CD4-positive, alpha-beta T cell (primary cell): Measurements from ENCODE around the gene INO80. TPM values are rescaled to one million over a fixed set of nuclear protein-coding genes. Genes with fewer than 3 reads are reported as not detected.

Experiments used
- ATAC-seq: fragments of 200-7000 bp; cut with Tn5 transposase; one replicate; pipeline ENCODE4 v1.10.0; 2022; ENCODE audit warnings: mild to moderate bottlenecking; ENCODE audit not compliant: poor library complexity
- CTCF ChIA-PET: fragments of 350-600 bp; sonication (Branson Sonifier 250); formaldehyde crosslinking; loops from one replicate; lab custom pipeline; 2021; ENCODE audit warnings: antibody characterized with exemption, inconsistent platforms; lab: Charles Lee
- POLR2A ChIA-PET: fragments of 350-600 bp; sonication (Branson Sonifier 250); formaldehyde crosslinking; loops from one replicate; lab custom pipeline; 2021; ENCODE audit warnings: antibody characterized with exemption, inconsistent platforms; lab: Charles Lee
- DNase-seq, 14 experiments: peaks; one replicate each; pipeline ENCODE4 v3.0.0-alpha.2; 2013 to 2020; ENCODE audit warnings: mixed read lengths in 2 of 14
- H3K27ac ChIP-seq, 2 donors: one replicate each; pipeline versions ENCODE4 v1.5.1 to v1.7.0; 2013; ENCODE audit warnings: low read length in 2 of 2, low read depth in 1 of 2, mild to moderate bottlenecking in 1 of 2
- H3K27me3 ChIP-seq, 2 experiments: 1 replicate in 1 of 2; 2 replicates in 1 of 2; pipeline versions ENCODE4 v1.6.1 to v1.7.0; 2013; ENCODE audit warnings: low read length in 2 of 2, control low read depth in 1 of 2, mild to moderate bottlenecking in 1 of 2, moderate library complexity in 1 of 2; ENCODE audit not compliant: insufficient read depth in 2 of 2, control insufficient read depth in 1 of 2
- H3K36me3 ChIP-seq: one replicate; pipeline ENCODE4 v1.6.1; 2013; ENCODE audit warnings: low read length, control low read depth; ENCODE audit not compliant: insufficient read depth
- H3K4me1 ChIP-seq: one replicate; pipeline ENCODE4 v1.6.1; 2013; ENCODE audit warnings: low read length, control low read depth; ENCODE audit not compliant: insufficient read depth
- H3K4me3 ChIP-seq: one replicate; pipeline ENCODE4 v1.5.1; 2013; ENCODE audit warnings: mild to moderate bottlenecking, low read length, moderate library complexity
- H3K9me3 ChIP-seq, 2 experiments: 1 replicate in 1 of 2; 2 replicates in 1 of 2; pipeline versions ENCODE4 v1.6.1 to v1.7.0; 2013; ENCODE audit warnings: low read length in 2 of 2, mild to moderate bottlenecking in 2 of 2, control low read depth in 1 of 2, moderate library complexity in 1 of 2; ENCODE audit not compliant: control insufficient read depth in 1 of 2, insufficient read depth in 1 of 2
- H3K27ac Mint-ChIP-seq: one replicate; pipeline ENCODE4 v1.8.0; 2020; ENCODE audit warnings: mixed read lengths
- H3K27me3 Mint-ChIP-seq: one replicate; pipeline ENCODE4 v1.8.0; 2021; ENCODE audit warnings: mixed read lengths
- H3K36me3 Mint-ChIP-seq: one replicate; pipeline ENCODE4 v1.8.0; 2021; ENCODE audit warnings: low read depth, mixed read lengths
- H3K4me1 Mint-ChIP-seq: one replicate; pipeline ENCODE4 v1.8.0; 2021; ENCODE audit warnings: low read depth, mixed read lengths
- H3K4me3 Mint-ChIP-seq: one replicate; pipeline ENCODE4 v1.8.0; 2020; ENCODE audit warnings: mild to moderate bottlenecking, mixed read lengths
- H3K9me3 Mint-ChIP-seq: one replicate; pipeline ENCODE4 v1.8.0; 2020; ENCODE audit warnings: mixed read lengths
- CTCF ChIP-seq: fragments of 200-600 bp; IDR thresholded peaks from one replicate; pipeline ENCODE4 v1.8.0; 2022; ENCODE audit warnings: antibody characterized with exemption, mild to moderate bottlenecking
- intact Hi-C, 2 experiments: fragments of 100-400 bp; cut with DNase I in 1 of 2; cut with micrococcal nuclease in 1 of 2; formaldehyde crosslinking; loops; one replicate each; pipeline versions ENCODE4 v1.15.1 to v1.9.0; 2023 to 2025; cut with DNase I, micrococcal nuclease
- total RNA-seq, 174 experiments: library from RNA in 2 of 174; stranded (reverse) in 2 of 174; gene quantifications; one replicate each; pipeline ENCODE4 v1.2.3 and lab custom pipeline; 2021 to 2026

Gene INO80
- total RNA-seq, 2 experiments from 2014 or later, result 20.3 to 22.9 TPM

GRCh38 chr15:40986820-40987219, 129.3 kb downstream of the INO80 start:
- POLR2A ChIA-PET, result no interaction called here
- H3K27ac Mint-ChIP-seq, result no peak overlapping the region

GRCh38 chr15:40985541-40986330, 130.3 kb downstream of the INO80 start:
- no peaks in the 10 kb centered on the region for H3K9me3 Mint-ChIP-seq
- Histone ChIP-seq H3K36me3 (peaks cover 79% of the 10 kb centered on the region), H3K27me3 (no peaks in the 10 kb centered on the region), H3K27ac (no peak overlapping the region), H3K4me1 (no peaks in the 10 kb centered on the region), H3K9me3 (no peaks in the 10 kb centered on the region), H3K4me3 (no peak overlapping the region)
- no peak for TF ChIP-seq CTCF
- no peaks in the 10 kb centered on the region for H3K27me3 Mint-ChIP-seq
- POLR2A ChIA-PET, result no interaction called here
- intact Hi-C loops, result no loop called here
- CTCF ChIA-PET, result no interaction called here
- H3K4me3 Mint-ChIP-seq, result no peak overlapping the region
- H3K36me3 Mint-ChIP-seq, result peaks cover 94% of the 10 kb centered on the region
- ATAC-seq (no peak), DNase-seq (no peak)
- no peaks in the 10 kb centered on the region for H3K4me1 Mint-ChIP-seq
- H3K27ac Mint-ChIP-seq, result no peak overlapping the region

More at GRCh38 chr15:40986820-40987219, 129.3 kb downstream of the INO80 start:
- TF ChIP-seq CTCF, result no peak
- Mint-ChIP-seq H3K4me3 (no peak overlapping the region), H3K36me3 (peaks cover 90% of the 10 kb centered on the region), H3K4me1 (no peaks in the 10 kb centered on the region), H3K9me3 (no peaks in the 10 kb centered on the region), H3K27me3 (no peaks in the 10 kb centered on the region)
- Histone ChIP-seq H3K9me3 (no peaks in the 10 kb centered on the region), H3K4me1 (no peaks in the 10 kb centered on the region), H3K27ac (no peak overlapping the region), H3K4me3 (no peak overlapping the region), H3K36me3 (peaks cover 76% of the 10 kb centered on the region), H3K27me3 (no peaks in the 10 kb centered on the region)
- intact Hi-C loops, result no loop called here
- no peak for DNase-seq
- CTCF ChIA-PET, result no interaction called here
- ATAC-seq, result no peak

- Histone ChIP-seq H3K27me3 (no peaks in the 10 kb centered on the region), H3K4me3 (no peak overlapping the region), H3K9me3 (no peaks in the 10 kb centered on the region), H3K27ac (no peak overlapping the region), H3K36me3 (peaks cover 80% of the 10 kb centered on the region), H3K4me1 (no peaks in the 10 kb centered on the region)
- Mint-ChIP-seq H3K36me3 (peaks cover 95% of the 10 kb centered on the region), H3K4me1 (no peaks in the 10 kb centered on the region), H3K9me3 (no peaks in the 10 kb centered on the region), H3K27ac (no peak overlapping the region), H3K4me3 (no peak overlapping the region), H3K27me3 (no peaks in the 10 kb centered on the region)
- DNase-seq, result no peak
- CTCF ChIA-PET, result no interaction called here
- TF ChIP-seq CTCF, result no peak
- intact Hi-C loops, result no loop called here
- ATAC-seq, result no peak
- POLR2A ChIA-PET, result no interaction called here
These were observed 131.1 kb downstream of the INO80 start for GRCh38 chr15:40984964-40985363.
